ENCODE measurements around the gene KCNA3. TPM values are rescaled to one million over a fixed set of nuclear protein-coding genes. Genes with fewer than 3 reads are reported as not detected.
"Not testable (repeated sequence)": the region's sequence is repeated elsewhere in the genome, so short reads cannot be mapped to it uniquely, and the experiment has no call there.

Gene KCNA3
- total and polyA plus RNA-seq, 4 donors = 0.23 to 2.2 (median 0.34) TPM

- TF ChIP-seq FOXA1 (IDR thresholded peaks at IDR 0.05) (no peak), RXRA (IDR thresholded peaks at IDR 0.05) (no peak), YY1 (IDR thresholded peaks at IDR 0.05) (no peak), HNF4A (conservative IDR thresholded peaks at IDR 0.05) (no peak), RAD21 (IDR thresholded peaks at IDR 0.05) (no peak), MAX (IDR thresholded peaks at IDR 0.05) (no peak), EGR1 (IDR thresholded peaks at IDR 0.05; ENCODE audit: low read depth in 2 of 2) (no peak), ATF3 (IDR thresholded peaks at IDR 0.05) (no peak), SP1 (IDR thresholded peaks at IDR 0.05) (no peak), JUND (IDR thresholded peaks at IDR 0.05) (no peak), TAF1 (conservative IDR thresholded peaks at IDR 0.05) (no peak), NR2F2 (IDR thresholded peaks at IDR 0.05) (no peak), CTCF (IDR thresholded peaks at IDR 0.05; ENCODE audit: low read depth, low read length, missing input control) (no peak)
- TF ChIP-seq, protein P1, sequence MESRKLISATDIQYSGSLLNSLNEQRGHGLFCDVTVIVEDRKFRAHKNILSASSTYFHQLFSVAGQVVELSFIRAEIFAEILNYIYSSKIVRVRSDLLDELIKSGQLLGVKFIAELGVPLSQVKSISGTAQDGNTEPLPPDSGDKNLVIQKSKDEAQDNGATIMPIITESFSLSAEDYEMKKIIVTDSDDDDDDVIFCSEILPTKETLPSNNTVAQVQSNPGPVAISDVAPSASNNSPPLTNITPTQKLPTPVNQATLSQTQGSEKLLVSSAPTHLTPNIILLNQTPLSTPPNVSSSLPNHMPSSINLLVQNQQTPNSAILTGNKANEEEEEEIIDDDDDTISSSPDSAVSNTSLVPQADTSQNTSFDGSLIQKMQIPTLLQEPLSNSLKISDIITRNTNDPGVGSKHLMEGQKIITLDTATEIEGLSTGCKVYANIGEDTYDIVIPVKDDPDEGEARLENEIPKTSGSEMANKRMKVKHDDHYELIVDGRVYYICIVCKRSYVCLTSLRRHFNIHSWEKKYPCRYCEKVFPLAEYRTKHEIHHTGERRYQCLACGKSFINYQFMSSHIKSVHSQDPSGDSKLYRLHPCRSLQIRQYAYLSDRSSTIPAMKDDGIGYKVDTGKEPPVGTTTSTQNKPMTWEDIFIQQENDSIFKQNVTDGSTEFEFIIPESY (IDR thresholded peaks at IDR 0.05) = no peak
- no peaks in the 10 kb centered on the region for H3K9me3 ChIP-seq (ENCODE audit: control insufficient read depth in 4 of 4, low read length in 3 of 4)
- H3K27me3 ChIP-seq (ENCODE audit: control insufficient read depth in 4 of 4, insufficient read depth in 4 of 4, low read length in 3 of 4) = peaks cover 0 to 3% (median 0%) of the 10 kb centered on the region in 4 donors
- 73% methylated on average over 2 of the region's 2 CpGs for WGBS
- H3K4me3 ChIP-seq (ENCODE audit: low read depth in 1 of 3, low read length in 3 of 3) = no peak overlapping the region
- no peak for DNase-seq (ENCODE audit: low spot score)
- H3K4me1 ChIP-seq (ENCODE audit: control insufficient read depth in 4 of 4, insufficient read depth in 4 of 4, low read length in 3 of 4) = no peaks in the 10 kb centered on the region
- H3K36me3 ChIP-seq (ENCODE audit: control insufficient read depth in 4 of 4, insufficient read depth in 3 of 4, low read depth in 1 of 4, low read length in 3 of 4) = no peaks in the 10 kb centered on the region
- no peak overlapping the region for H3K9ac ChIP-seq (ENCODE audit: low read depth in 1 of 2, low read length in 2 of 2)
- H3K27ac ChIP-seq (ENCODE audit: low read depth in 1 of 2, low read length in 2 of 2) = no peak overlapping the region
Measured at GRCh38 chr1:110663241-110663640, 11.5 kb downstream of the KCNA3 start.

GRCh38 chr1:110659559-110659958 is 15.2 kb downstream of the KCNA3 start:
- H3K9me3 ChIP-seq (ENCODE audit: control insufficient read depth in 4 of 4, low read length in 3 of 4); H3K4me3 ChIP-seq (ENCODE audit: low read depth in 1 of 3, low read length in 3 of 3); H3K27me3 ChIP-seq (ENCODE audit: control insufficient read depth in 4 of 4, insufficient read depth in 4 of 4, low read length in 3 of 4); H3K9ac ChIP-seq (ENCODE audit: low read depth in 1 of 2, low read length in 2 of 2); DNase-seq (ENCODE audit: low spot score); H3K27ac ChIP-seq (ENCODE audit: low read depth in 1 of 2, low read length in 2 of 2); H3K36me3 ChIP-seq (ENCODE audit: control insufficient read depth in 4 of 4, insufficient read depth in 3 of 4, low read depth in 1 of 4, low read length in 3 of 4); H3K4me1 ChIP-seq (ENCODE audit: control insufficient read depth in 4 of 4, insufficient read depth in 4 of 4, low read length in 3 of 4): not testable (repeated sequence)
- 84% methylated on average over 3 of the region's 3 CpGs for WGBS

DNA sequence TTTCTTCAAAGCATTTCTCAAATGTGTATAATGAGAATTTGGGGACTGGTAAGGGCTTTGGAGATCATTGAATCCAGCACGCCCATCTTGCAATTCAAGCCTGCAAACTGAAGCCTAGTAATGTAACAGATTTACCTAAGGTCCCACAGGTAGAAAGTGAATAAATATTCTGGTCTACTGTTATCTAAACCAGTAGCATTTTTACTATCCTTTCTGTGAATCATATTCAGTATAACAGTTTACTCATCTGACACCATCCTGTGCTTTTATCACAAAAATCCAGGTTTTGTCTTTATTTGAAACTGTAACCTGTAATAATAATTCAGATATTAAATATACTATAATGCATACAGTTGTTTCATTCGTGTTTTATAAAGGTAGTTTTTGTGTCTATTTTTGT is 17.4 kb downstream of the KCNA3 start:
- Histone ChIP-seq H3K27me3 (ENCODE audit: control insufficient read depth in 4 of 4, insufficient read depth in 4 of 4, low read length in 3 of 4) (no peaks in the 10 kb centered on the region), H3K9ac (ENCODE audit: low read depth in 1 of 2, low read length in 2 of 2) (no peak overlapping the region), H3K36me3 (ENCODE audit: control insufficient read depth in 4 of 4, insufficient read depth in 3 of 4, low read depth in 1 of 4, low read length in 3 of 4) (no peaks in the 10 kb centered on the region), H3K4me3 (ENCODE audit: low read depth in 1 of 3, low read length in 3 of 3) (no peak overlapping the region), H3K9me3 (ENCODE audit: control insufficient read depth in 4 of 4, low read length in 3 of 4) (no peaks in the 10 kb centered on the region), H3K27ac (ENCODE audit: low read depth in 1 of 2, low read length in 2 of 2) (no peak overlapping the region), H3K4me1 (ENCODE audit: control insufficient read depth in 4 of 4, insufficient read depth in 4 of 4, low read length in 3 of 4) (no peaks in the 10 kb centered on the region)
- DNase-seq (ENCODE audit: low spot score) = no peak
- TF ChIP-seq CTCF (IDR thresholded peaks at IDR 0.05; ENCODE audit: low read depth, low read length, missing input control) = no peak
- no peak for TF ChIP-seq ATF3 (IDR thresholded peaks at IDR 0.05)
- TF ChIP-seq HNF4G (IDR thresholded peaks at IDR 0.05) = no peak
- 58% methylated on average over 2 of the region's 2 CpGs for WGBS
